Stimulated activated CD4-positive, alpha-beta T cell treated with anti-CD3 and anti-CD28 coated beads, Interleukin-12 subunit alpha, Interleukin-12 subunit beta, amount 100 ng/mL, for 24 hours (primary cell): Measurements from ENCODE around the gene NDST1.

Source experiments
- DNase-seq, 2 experiments: peaks; one replicate each; pipeline ENCODE4 v3.0.0-alpha.2; 2020; ENCODE audit warnings: low read depth in 2 of 2

Gene NDST1

GRCh38 chr5:150544611-150545219 lies 36.8 kb downstream of the NDST1 start:
- DNase-seq, result peak; percentile 26 to 57

GRCh38 chr5:150545246-150545645 lies 37.3 kb downstream of the NDST1 start:
- no peak for DNase-seq

GRCh38 chr5:150548123-150548522 lies 40.2 kb downstream of the NDST1 start:
- DNase-seq, result no peak

- DNase-seq, result no peak
Measured at GRCh38 chr5:150549735-150550134, 41.8 kb downstream of the NDST1 start.

GRCh38 chr5:150550286-150550685 lies 42.4 kb downstream of the NDST1 start:
- DNase-seq, result no peak

- DNase-seq, result no peak
Measured at GRCh38 chr5:150551066-150551465, 43.1 kb downstream of the NDST1 start.

- no peak for DNase-seq
Measured at GRCh38 chr5:150553402-150553801, 45.5 kb downstream of the NDST1 start.

- no peak for DNase-seq
Measured at GRCh38 chr5:150553911-150554310, 46.0 kb downstream of the NDST1 start.

- DNase-seq, result no peak
Measured at GRCh38 chr5:150554857-150555256, 46.9 kb downstream of the NDST1 start.

GRCh38 chr5:150556106-150556505 lies 48.2 kb downstream of the NDST1 start:
- DNase-seq, result no peak

- DNase-seq, result no peak
Measured at GRCh38 chr5:150556859-150557508, 49.1 kb downstream of the NDST1 start.

- no peak for DNase-seq
Measured at GRCh38 chr5:150557509-150557872, 49.6 kb downstream of the NDST1 start.

- DNase-seq, result no peak
Measured at GRCh38 chr5:150558088-150558621, 50.2 kb downstream of the NDST1 start.

- no peak for DNase-seq
Measured at GRCh38 chr5:150559088-150559487, 51.2 kb downstream of the NDST1 start.

- DNase-seq, result no peak
Measured at GRCh38 chr5:150559701-150560100, 51.8 kb downstream of the NDST1 start.

- peak; percentile 70 to 91 for DNase-seq
Measured at GRCh38 chr5:150560401-150561191, 52.7 kb downstream of the NDST1 start.

GRCh38 chr5:150561192-150561512 lies 53.2 kb downstream of the NDST1 start:
- DNase-seq, result no peak

GRCh38 chr5:150561571-150562275 lies 53.8 kb downstream of the NDST1 start:
- no peak for DNase-seq

GRCh38 chr5:150562832-150563231 lies 54.9 kb downstream of the NDST1 start:
- DNase-seq, result peak in 1 of 2 experiments; percentile 20

GRCh38 chr5:150565868-150566267 lies 57.9 kb downstream of the NDST1 start:
- no peak for DNase-seq

GRCh38 chr5:150567031-150567717 lies 59.2 kb downstream of the NDST1 start:
- no peak for DNase-seq

GRCh38 chr5:150568663-150569062 lies 60.7 kb downstream of the NDST1 start:
- no peak for DNase-seq
